Breast epithelium (tissue), 4 donors: ENCODE measurements around the gene CAMK1G. TPM values are rescaled to one million over a fixed set of nuclear protein-coding genes. Genes with fewer than 3 reads are reported as not detected.
A peak's percentile ranks its signal among the peaks of the same experiment; 100 is the strongest.

Experiments
- DNase-seq, 2 donors: peaks; one replicate each; pipeline ENCODE4 v3.0.0-alpha.2; 2019; ENCODE audit warnings: low spot score in 2 of 2
- H3K27ac ChIP-seq, 2 donors: fragments of 200-600 bp; sonication (generic) in 1 of 2; one replicate each; pipeline ENCODE4 v1.5.1; 2016 to 2019; ENCODE audit warnings: mild to moderate bottlenecking in 1 of 2
- H3K27me3 ChIP-seq, 2 donors: fragments of 200-600 bp; sonication (generic) in 1 of 2; one replicate each; pipeline versions ENCODE4 v1.5.1 to v1.6.0; 2017 to 2019; ENCODE audit warnings: control low read depth in 1 of 2, mild to moderate bottlenecking in 1 of 2
- H3K36me3 ChIP-seq: fragments of 200-600 bp; one replicate; pipeline ENCODE4 v1.5.1; 2019
- H3K4me1 ChIP-seq, 2 donors: fragments of 200-600 bp; sonication (generic); one replicate each; pipeline ENCODE4 v1.5.1; 2016 to 2019; ENCODE audit warnings: control low read depth in 1 of 2
- H3K4me3 ChIP-seq, 3 donors: fragments of 200-600 bp; sonication (generic); 1 replicate in 2 of 3; 2 replicates in 1 of 3; pipeline ENCODE4 v1.5.1; 2016 to 2019; ENCODE audit warnings: mild to moderate bottlenecking in 3 of 3, moderate library complexity in 2 of 3
- H3K9me3 ChIP-seq, 2 donors: fragments of 200-600 bp; sonication (generic) in 1 of 2; one replicate each; pipeline ENCODE4 v1.5.1; 2016 to 2019; ENCODE audit warnings: control low read depth in 1 of 2
- CTCF ChIP-seq, 3 donors: fragments of 450-650 bp; IDR thresholded peaks; one replicate each; pipeline ENCODE4 v1.5.1; 2016 to 2017; ENCODE audit warnings: antibody characterized with exemption in 3 of 3, mild to moderate bottlenecking in 3 of 3, moderate library complexity in 3 of 3
- POLR2A ChIP-seq: fragments of 450-650 bp; IDR thresholded peaks from one replicate; pipeline ENCODE4 v1.6.1; 2016; ENCODE audit warnings: antibody characterized with exemption, mild to moderate bottlenecking, moderate library complexity
- POLR2AphosphoS5 ChIP-seq, 3 donors: sonication (generic); formaldehyde crosslinking; IDR thresholded peaks; one replicate each; pipeline ENCODE4 v1.6.1; 2017; ENCODE audit warnings: antibody characterized with exemption in 3 of 3
- intact Hi-C: fragments of 100-400 bp; cut with DNase I; formaldehyde crosslinking; loops from one replicate; pipeline ENCODE4 v1.15.1; 2023; ENCODE audit warnings: low total_unique reads
- total RNA-seq, 3 donors: library from RNA; depleted of rRNA; stranded (reverse); fragments of >200 nt; gene quantifications; one replicate each; pipeline ENCODE4 v1.1.0, GENCODE V29; 2016

Gene CAMK1G
- total RNA-seq, 3 donors from 2014 or later = 0.16 to 1.8 TPM; not detected in 1

- Histone ChIP-seq H3K4me1 (no peaks in the 10 kb centered on the region), H3K9me3 (no peaks in the 10 kb centered on the region), H3K27ac (no peak overlapping the region), H3K4me3 (no peak overlapping the region), H3K36me3 (no peaks in the 10 kb centered on the region), H3K27me3 (no peaks in the 10 kb centered on the region)
- TF ChIP-seq POLR2A (no peak), POLR2AphosphoS5 (IDR thresholded peaks at IDR 0.05) (no peak), CTCF (IDR thresholded peaks at IDR 0.05) (no peak)
- no peak for DNase-seq
- intact Hi-C loops = no loop called here
Observed at GRCh38 chr1:209597499-209597898, 14.0 kb downstream of the CAMK1G start.

GRCh38 chr1:209598227-209598626 is 14.7 kb downstream of the CAMK1G start:
- H3K27ac ChIP-seq = no peak overlapping the region
- no peak overlapping the region for H3K4me3 ChIP-seq
- H3K36me3 ChIP-seq = no peaks in the 10 kb centered on the region
- H3K4me1 ChIP-seq = no peaks in the 10 kb centered on the region
- DNase-seq = no peak
- H3K9me3 ChIP-seq = no peaks in the 10 kb centered on the region
- H3K27me3 ChIP-seq = no peaks in the 10 kb centered on the region
- intact Hi-C loops = no loop called here
- TF ChIP-seq POLR2A (no peak), POLR2AphosphoS5 (IDR thresholded peaks at IDR 0.05) (no peak)

DNA sequence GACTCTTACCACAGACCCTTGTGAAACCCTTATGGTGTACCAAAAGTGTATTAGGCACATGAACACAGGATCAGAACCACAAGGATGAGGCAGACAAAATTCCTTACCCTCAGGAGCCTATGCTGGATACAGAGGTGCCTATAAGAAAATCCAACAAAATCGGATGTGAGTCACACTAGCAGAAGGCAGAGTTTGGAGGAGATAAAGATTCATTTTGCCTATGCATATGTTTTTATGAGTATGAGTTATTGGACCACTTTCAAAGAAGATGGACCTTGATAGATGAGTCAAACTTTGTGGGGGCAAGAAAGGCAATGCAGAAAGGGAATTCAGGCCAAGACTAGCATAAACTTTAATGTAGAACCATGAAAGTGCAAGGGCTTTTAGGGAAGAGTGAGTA is 17.0 kb downstream of the CAMK1G start:
- no peak for DNase-seq
- H3K36me3 ChIP-seq = no peaks in the 10 kb centered on the region
- H3K27me3 ChIP-seq = no peaks in the 10 kb centered on the region
- intact Hi-C loops = no loop called here
- no peak for TF ChIP-seq POLR2A
- no peak for TF ChIP-seq CTCF (IDR thresholded peaks at IDR 0.05)
- no peak for TF ChIP-seq POLR2AphosphoS5 (IDR thresholded peaks at IDR 0.05)
- H3K4me1 ChIP-seq = no peaks in the 10 kb centered on the region
- H3K9me3 ChIP-seq = no peaks in the 10 kb centered on the region
- H3K4me3 ChIP-seq = no peak overlapping the region
- no peak overlapping the region for H3K27ac ChIP-seq

GRCh38 chr1:209601809-209602657 is 18.5 kb downstream of the CAMK1G start:
- H3K27me3 ChIP-seq = no peaks in the 10 kb centered on the region
- H3K36me3 ChIP-seq = no peaks in the 10 kb centered on the region
- no peaks in the 10 kb centered on the region for H3K4me1 ChIP-seq
- H3K27ac ChIP-seq = no peak overlapping the region
- H3K4me3 ChIP-seq = no peak overlapping the region
- no peaks in the 10 kb centered on the region for H3K9me3 ChIP-seq
- TF ChIP-seq POLR2A = no peak
- peak in 2 of 3 donors; percentile 44 to 57 for TF ChIP-seq CTCF (IDR thresholded peaks at IDR 0.05)
- no peak for DNase-seq
- intact Hi-C loops = no loop called here

- TF ChIP-seq CTCF (IDR thresholded peaks at IDR 0.05) (no peak), POLR2AphosphoS5 (IDR thresholded peaks at IDR 0.05) (no peak), POLR2A (no peak)
Observed at GRCh38 chr1:209603877-209604276, 20.4 kb downstream of the CAMK1G start.

More at GRCh38 chr1:209603877-209604276, 20.4 kb downstream of the CAMK1G start:
- Histone ChIP-seq H3K9me3 (no peaks in the 10 kb centered on the region), H3K4me3 (no peak overlapping the region), H3K27ac (no peak overlapping the region), H3K27me3 (no peaks in the 10 kb centered on the region), H3K4me1 (no peaks in the 10 kb centered on the region), H3K36me3 (no peaks in the 10 kb centered on the region)
- intact Hi-C loops = no loop called here
- no peak for DNase-seq
